ACC112 (cell line): ENCODE results near the gene TCTN1.
A peak's percentile ranks its signal among the peaks of the same experiment; 100 is the strongest.
"Not testable (repeated sequence)": the region's sequence is repeated elsewhere in the genome, so short reads cannot be mapped to it uniquely, and the experiment has no call there.

Source experiments
- H2AFZ ChIP-seq: fragments of 200-600 bp; sonication (generic); one replicate; pipeline ENCODE4 v1.6.0; 2017; ENCODE audit warnings: antibody characterized with exemption, low read length; ENCODE audit not compliant: unreplicated experiment
- H3K27ac ChIP-seq: fragments of 200-600 bp; sonication (generic); 2 replicates; pipeline ENCODE4 v1.5.1; 2014; ENCODE audit warnings: low read depth, mild to moderate bottlenecking, antibody characterized with exemption, low read length, moderate library complexity
- H3K27me3 ChIP-seq: fragments of 200-600 bp; sonication (generic); 2 replicates; pipeline ENCODE4 v1.6.1; 2014; ENCODE audit warnings: mild to moderate bottlenecking, antibody characterized with exemption, low read length, moderate library complexity, mixed read lengths; ENCODE audit not compliant: insufficient read depth
- H3K36me3 ChIP-seq: fragments of 200-600 bp; sonication (generic); 2 replicates; pipeline ENCODE4 v1.6.1; 2016; ENCODE audit warnings: mild to moderate bottlenecking, antibody characterized with exemption, low read length, moderate library complexity, mixed read lengths; ENCODE audit not compliant: insufficient read depth
- H3K4me1 ChIP-seq: fragments of 200-600 bp; sonication (generic); one replicate; pipeline ENCODE4 v1.6.1; 2016; ENCODE audit warnings: low read length, mixed read lengths; ENCODE audit not compliant: insufficient read depth, unreplicated experiment, control insufficient read depth
- H3K4me3 ChIP-seq: fragments of 200-600 bp; sonication (generic); 2 replicates; pipeline ENCODE4 v1.5.1; 2014; ENCODE audit warnings: mild to moderate bottlenecking, low read depth, low read length
- H3K79me2 ChIP-seq: fragments of 200-600 bp; sonication (generic); one replicate; pipeline ENCODE4 v1.6.0; 2016; ENCODE audit warnings: low read length; ENCODE audit not compliant: control insufficient read depth, unreplicated experiment, insufficient read depth

Gene TCTN1

DNA sequence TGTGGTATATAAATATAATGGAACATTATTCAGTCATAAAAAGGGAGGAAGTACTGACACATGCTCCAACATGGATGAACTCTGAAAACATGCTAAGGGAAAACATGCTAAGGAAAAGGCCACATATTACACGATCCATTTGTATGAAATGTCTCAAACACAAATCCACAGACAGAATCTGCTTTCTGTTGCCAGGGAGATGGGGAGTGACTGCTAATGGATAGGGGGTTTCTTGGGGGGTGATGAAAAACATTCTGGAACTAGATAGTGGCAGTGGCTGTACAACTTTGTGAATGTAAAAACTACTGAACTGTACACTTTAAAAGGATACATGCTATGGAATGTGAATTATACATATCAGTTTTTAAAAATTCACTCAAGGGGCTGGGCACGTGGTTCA, 37.4 kb upstream of the TCTN1 start:
- Histone ChIP-seq H3K4me3 (no peak overlapping the region), H3K27ac (peak overlapping the region; percentile 100), H3K36me3 (peaks cover 17% of the 10 kb centered on the region), H3K27me3 (no peaks in the 10 kb centered on the region), H3K4me1 (peaks cover 33% of the 10 kb centered on the region), H3K79me2 (peaks cover 89% of the 10 kb centered on the region), H2AFZ (no peak overlapping the region)

DNA sequence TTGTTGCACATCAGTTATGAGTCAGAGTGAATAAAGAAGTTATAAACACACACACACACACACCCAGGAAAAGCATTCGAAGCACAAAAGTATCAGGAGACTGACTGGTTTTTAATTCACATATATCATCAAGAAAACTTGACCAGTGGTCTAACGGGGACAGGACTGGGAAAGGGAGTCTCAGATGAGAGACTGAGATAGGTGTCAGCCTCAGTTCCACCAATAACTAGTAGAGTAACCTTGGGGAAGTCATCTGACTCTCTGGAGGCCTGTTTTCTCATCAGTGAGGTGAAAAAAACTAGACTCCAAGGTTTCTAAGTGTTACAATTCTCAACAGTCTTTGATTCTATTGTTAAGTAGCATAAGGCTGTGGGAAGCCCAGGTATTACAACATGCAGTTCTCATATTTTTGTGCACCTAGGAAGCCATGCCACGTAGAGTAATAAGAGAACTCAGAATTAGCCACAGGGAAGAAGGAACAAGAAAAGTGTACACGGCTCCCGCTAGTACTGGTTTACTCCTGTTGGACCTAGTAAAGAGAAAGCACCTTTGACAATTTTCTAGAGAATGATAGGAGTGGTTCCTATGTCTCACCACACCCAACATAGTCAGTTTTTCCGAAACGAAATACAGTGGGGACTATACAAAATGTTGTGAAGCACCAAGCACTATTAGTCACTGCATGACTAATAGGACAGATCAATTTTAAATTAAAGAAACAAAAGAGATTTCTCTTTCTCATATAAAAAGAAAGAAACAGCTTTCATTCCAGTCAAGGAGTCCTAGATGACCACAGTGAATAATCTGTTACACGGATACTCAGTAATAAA, 35.9 kb upstream of the TCTN1 start:
- peaks cover 7% of the 10 kb centered on the region for H3K36me3 ChIP-seq
- peak overlapping the region; percentile 100 for H3K27ac ChIP-seq
- H3K27me3 ChIP-seq, result no peaks in the 10 kb centered on the region
- H3K4me1 ChIP-seq, result peaks cover 33% of the 10 kb centered on the region
- H3K79me2 ChIP-seq, result peaks cover 89% of the 10 kb centered on the region
- peak overlapping the region; percentile 20 for H2AFZ ChIP-seq
- peak overlapping the region; percentile 78 for H3K4me3 ChIP-seq

DNA sequence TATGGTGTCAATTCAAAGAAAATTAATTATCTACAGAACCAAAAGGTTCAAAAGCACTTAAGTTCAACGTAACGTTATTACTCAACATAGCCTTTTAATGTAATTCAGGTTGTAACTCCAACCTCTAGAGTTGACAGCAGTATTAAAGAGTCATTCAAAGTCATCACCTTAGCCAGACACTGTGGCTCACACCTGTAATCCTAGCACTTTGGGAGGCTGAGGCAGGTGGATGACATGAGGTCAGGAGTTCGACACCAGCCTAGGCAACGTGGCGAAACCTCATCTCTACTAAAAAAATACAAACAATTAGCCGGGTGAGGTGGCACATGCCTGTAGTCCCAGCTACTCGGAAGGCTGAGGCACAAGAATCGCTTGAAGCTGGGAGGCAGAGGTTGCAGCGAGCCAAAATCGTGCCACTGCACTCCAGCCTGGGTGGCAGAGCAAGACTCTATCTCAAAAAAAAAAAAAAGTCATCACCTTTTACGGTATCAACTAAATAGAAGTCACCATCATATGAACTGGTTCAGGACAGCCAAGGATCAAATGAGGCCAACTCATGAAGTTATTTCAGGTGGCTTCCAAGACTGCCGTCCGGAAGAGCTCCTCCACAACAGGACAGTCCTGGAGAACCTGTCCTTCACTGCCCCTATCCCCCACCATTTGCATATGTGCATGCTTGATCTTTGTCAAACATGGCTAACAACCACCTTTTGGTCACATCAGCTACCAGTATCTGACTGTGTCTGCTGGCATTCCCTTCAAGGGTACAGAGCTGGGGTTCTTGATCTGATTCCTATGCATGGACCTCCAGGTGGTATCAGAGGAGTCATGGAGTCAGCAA, 35.0 kb upstream of the TCTN1 start:
- Histone ChIP-seq H3K4me1 (peaks cover 39% of the 10 kb centered on the region), H3K27ac (peak overlapping the region; percentile 100)

GRCh38 chr12:110579535-110580253, 34.2 kb upstream of the TCTN1 start:
- peaks cover 80% of the 10 kb centered on the region for H3K79me2 ChIP-seq
- no peak overlapping the region for H3K4me3 ChIP-seq
- H3K4me1 ChIP-seq, result peaks cover 35% of the 10 kb centered on the region

More for the DNA sequence above, 35.0 kb upstream of the TCTN1 start:
- Histone ChIP-seq H3K27me3 (no peaks in the 10 kb centered on the region), H3K36me3 (0 out of 2 replicates have a peak, but pooled peaks cover 2% of the 10 kb centered on the region), H3K4me3 (peak overlapping the region; percentile 78), H2AFZ (no peak overlapping the region), H3K79me2 (peaks cover 88% of the 10 kb centered on the region)

DNA sequence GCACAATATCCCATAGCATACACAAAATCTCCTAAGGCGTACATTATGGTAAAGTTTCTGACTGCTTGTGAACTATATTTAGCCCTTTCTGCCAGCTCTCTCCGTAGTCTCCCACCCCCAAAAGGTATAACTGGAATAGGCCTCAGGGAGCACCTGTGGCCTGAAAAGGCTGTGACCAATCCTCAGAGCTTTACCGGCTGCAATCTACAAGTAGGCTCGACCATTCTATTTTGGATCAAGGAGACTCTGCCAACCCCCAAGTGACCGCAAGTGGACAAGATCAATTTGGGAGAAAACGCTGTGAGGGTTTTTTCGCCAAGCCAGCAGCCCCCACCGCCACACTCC, 32.0 kb upstream of the TCTN1 start:
- Histone ChIP-seq H3K79me2 (peaks cover 58% of the 10 kb centered on the region), H3K27ac (peak overlapping the region; percentile 62; the same call in 1 of the 2 replicates), H3K4me1 (peaks cover 26% of the 10 kb centered on the region), H3K36me3 (0 out of 2 replicates have a peak, but pooled peaks cover 2% of the 10 kb centered on the region), H3K4me3 (peak overlapping the region; percentile 89), H3K27me3 (no peaks in the 10 kb centered on the region), H2AFZ (no peak overlapping the region)

More at GRCh38 chr12:110579535-110580253, 34.2 kb upstream of the TCTN1 start:
- Histone ChIP-seq H3K36me3 (0 out of 2 replicates have a peak, but pooled peaks cover 2% of the 10 kb centered on the region), H2AFZ (no peak overlapping the region), H3K27me3 (no peaks in the 10 kb centered on the region), H3K27ac (peak overlapping the region; percentile 100)

- H3K36me3 ChIP-seq, result 0 out of 2 replicates have a peak, but pooled peaks cover 2% of the 10 kb centered on the region
- peaks cover 23% of the 10 kb centered on the region for H3K4me1 ChIP-seq
- H2AFZ ChIP-seq, result peak overlapping the region; percentile 67
- H3K79me2 ChIP-seq, result peaks cover 53% of the 10 kb centered on the region
- no peaks in the 10 kb centered on the region for H3K27me3 ChIP-seq
- H3K4me3 ChIP-seq, result peak overlapping the region; percentile 89
- H3K27ac ChIP-seq, result peak overlapping the region; percentile 62; the same call in 1 of the 2 replicates
Measured at GRCh38 chr12:110582276-110583136, 31.4 kb upstream of the TCTN1 start.

GRCh38 chr12:110583137-110584059, 30.5 kb upstream of the TCTN1 start, which contains the start of gene PPTC7:
TSS of gene PPTC7 (minus strand) at chr12:110583318. CDS start at chr12:110583031, 287 bp downstream.
- Histone ChIP-seq H3K4me3 (peak within 1 kb of the TSS; percentile 89), H2AFZ (peak within 1 kb of the TSS; percentile 88), H3K79me2 (peaks cover 48% of the 10 kb centered on the region), H3K36me3 (0 out of 2 replicates have a peak, but pooled peaks cover 2% of the 10 kb centered on the region), H3K27ac (peak within 1 kb of the TSS; percentile 62; the same call in 1 of the 2 replicates), H3K27me3 (no peaks in the 10 kb centered on the region), H3K4me1 (peaks cover 16% of the 10 kb centered on the region)

DNA sequence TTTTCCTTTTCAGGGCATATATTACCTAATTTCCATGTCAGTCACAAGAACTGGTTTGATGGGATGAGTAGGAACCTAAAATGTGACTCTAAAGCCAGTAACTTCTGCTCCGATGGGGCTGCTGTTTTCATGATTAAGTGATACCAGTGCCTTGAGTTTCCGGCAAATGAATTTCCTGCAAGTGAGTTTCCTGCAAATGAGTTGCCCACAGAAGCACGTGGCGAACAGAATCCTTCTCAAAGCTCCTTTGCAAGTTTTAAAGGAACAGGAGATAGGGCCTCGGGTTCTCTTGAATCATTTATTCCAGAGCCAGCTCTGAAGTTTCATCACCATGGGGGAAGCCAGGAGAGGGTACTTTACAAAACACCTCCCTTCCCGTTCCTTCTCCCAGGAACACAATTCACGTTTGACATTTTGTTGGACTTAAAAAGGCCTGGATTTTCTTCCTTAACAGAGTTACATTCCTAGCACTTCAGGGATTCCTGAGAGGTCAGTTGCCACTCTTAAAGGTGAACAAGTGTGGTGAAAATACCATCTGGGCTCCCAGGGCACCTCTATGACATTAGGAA, 28.6 kb upstream of the TCTN1 start:
- Histone ChIP-seq H2AFZ (no peak overlapping the region), H3K36me3 (no peaks in the 10 kb centered on the region), H3K27me3 (no peaks in the 10 kb centered on the region), H3K4me1 (peaks cover 6% of the 10 kb centered on the region), H3K79me2 (peaks cover 30% of the 10 kb centered on the region), H3K27ac (no peak overlapping the region), H3K4me3 (no peak overlapping the region)

GRCh38 chr12:110587102-110587501, 26.8 kb upstream of the TCTN1 start:
- not testable (repeated sequence) for H3K4me3 ChIP-seq, H2AFZ ChIP-seq, H3K27me3 ChIP-seq, H3K36me3 ChIP-seq, H3K27ac ChIP-seq
- peaks cover 12% of the 10 kb centered on the region for H3K79me2 ChIP-seq
- H3K4me1 ChIP-seq, result peaks cover 17% of the 10 kb centered on the region
